H9 (cell line): ENCODE data around the gene OR1S2. TPM values are rescaled to one million over a fixed set of nuclear protein-coding genes. Genes with fewer than 3 reads are reported as not detected.

ENCODE experiments used
- DNase-seq: peaks from one replicate; pipeline ENCODE4 v3.0.0-alpha.2; 2017
- H2AFZ ChIP-seq: one replicate; pipeline ENCODE4 v1.6.1; 2013; ENCODE audit warnings: mild to moderate bottlenecking, low read length, control low read depth, moderate library complexity
- H2AK5ac ChIP-seq: 2 replicates; pipeline ENCODE4 v1.6.1; 2013; ENCODE audit warnings: low read length, control low read depth, mixed read lengths; ENCODE audit not compliant: insufficient read length
- H2BK120ac ChIP-seq: one replicate; pipeline ENCODE4 v1.6.1; 2013; ENCODE audit warnings: low read depth, mild to moderate bottlenecking, low read length, control low read depth, inconsistent platforms; ENCODE audit not compliant: poor library complexity, severe bottlenecking
- H2BK12ac ChIP-seq: 2 replicates; pipeline ENCODE4 v1.6.1; 2013; ENCODE audit warnings: low read length, control low read depth, mixed read lengths, low read depth; ENCODE audit not compliant: insufficient read length
- H2BK15ac ChIP-seq: 2 replicates; pipeline ENCODE4 v1.6.1; 2013; ENCODE audit warnings: low read depth, low read length, control low read depth
- H2BK20ac ChIP-seq: one replicate; pipeline ENCODE4 v1.6.1; 2013; ENCODE audit warnings: low read depth, mild to moderate bottlenecking, low read length, control low read depth, inconsistent platforms; ENCODE audit not compliant: poor library complexity, severe bottlenecking
- H2BK5ac ChIP-seq: 2 replicates; pipeline ENCODE4 v1.6.1; 2013; ENCODE audit warnings: low read length, control low read depth, mixed read lengths; ENCODE audit not compliant: insufficient read length
- H3K14ac ChIP-seq: 2 replicates; pipeline ENCODE4 v1.6.1; 2013; ENCODE audit warnings: low read length, control low read depth; ENCODE audit not compliant: insufficient read depth
- H3K18ac ChIP-seq: 2 replicates; pipeline ENCODE4 v1.6.1; 2013; ENCODE audit warnings: low read depth, mild to moderate bottlenecking, mixed read lengths, low read length, control low read depth; ENCODE audit not compliant: insufficient read length
- H3K23ac ChIP-seq: 2 replicates; pipeline ENCODE4 v1.6.1; 2013; ENCODE audit warnings: low read length, control low read depth, mixed read lengths, low read depth; ENCODE audit not compliant: insufficient read length
- H3K23me2 ChIP-seq: 2 replicates; pipeline ENCODE4 v1.6.1; 2013; ENCODE audit warnings: low read depth, mild to moderate bottlenecking, mixed read lengths, low read length, control low read depth; ENCODE audit not compliant: insufficient read length, poor library complexity, severe bottlenecking
- H3K27ac ChIP-seq: 2 replicates; pipeline ENCODE4 v1.5.1; 2013; ENCODE audit warnings: low read length, control low read depth, mixed read lengths, low read depth; ENCODE audit not compliant: insufficient read length
- H3K27me3 ChIP-seq: 2 replicates; pipeline ENCODE4 v1.6.1; 2013; ENCODE audit warnings: low read length, control low read depth, inconsistent platforms; ENCODE audit not compliant: insufficient read depth
- H3K4ac ChIP-seq: 2 replicates; pipeline ENCODE4 v1.6.1; 2013; ENCODE audit warnings: low read depth, mild to moderate bottlenecking, control low read depth, inconsistent platforms, low read length, moderate library complexity
- H3K4me1 ChIP-seq: 2 replicates; pipeline ENCODE4 v1.6.1; 2013; ENCODE audit warnings: low read length, control low read depth, inconsistent platforms; ENCODE audit not compliant: insufficient read depth
- H3K4me2 ChIP-seq: 2 replicates; pipeline ENCODE4 v1.6.1; 2013; ENCODE audit warnings: low read length, control low read depth, mixed read lengths; ENCODE audit not compliant: insufficient read length, insufficient read depth
- H3K56ac ChIP-seq: 2 replicates; pipeline ENCODE4 v1.6.1; 2013; ENCODE audit warnings: low read depth, mild to moderate bottlenecking, mixed read lengths, low read length, control low read depth; ENCODE audit not compliant: insufficient read length
- H3K79me1 ChIP-seq: 2 replicates; pipeline ENCODE4 v1.6.1; 2013; ENCODE audit warnings: low read depth, mild to moderate bottlenecking, moderate library complexity, low read length, control low read depth, inconsistent platforms; ENCODE audit not compliant: insufficient read depth, poor library complexity, severe bottlenecking
- H3K79me2 ChIP-seq: 2 replicates; pipeline ENCODE4 v1.6.1; 2013; ENCODE audit warnings: low read length, control low read depth, inconsistent platforms; ENCODE audit not compliant: insufficient read depth
- H3K9ac ChIP-seq: 2 replicates; pipeline ENCODE4 v1.6.1; 2013; ENCODE audit warnings: low read length, control low read depth, mixed read lengths; ENCODE audit not compliant: insufficient read length; ENCODE audit errors: extremely low read depth
- H3K9me3 ChIP-seq: one replicate; pipeline ENCODE4 v1.6.1; 2013; ENCODE audit warnings: low read depth, low read length, inconsistent platforms; ENCODE audit not compliant: control insufficient read depth
- H3T11ph ChIP-seq: one replicate; pipeline ENCODE4 v1.6.1; 2013; ENCODE audit warnings: mild to moderate bottlenecking, low read length, control low read depth, inconsistent platforms
- H4K20me1 ChIP-seq: one replicate; pipeline ENCODE4 v1.6.1; 2013; ENCODE audit not compliant: control insufficient read depth, insufficient read length, insufficient read depth
- H4K5ac ChIP-seq: 2 replicates; pipeline ENCODE4 v1.6.1; 2013; ENCODE audit warnings: low read depth, mild to moderate bottlenecking, mixed read lengths, low read length, control low read depth; ENCODE audit not compliant: insufficient read length
- H4K8ac ChIP-seq: replicated peaks from 2 replicates; pipeline ENCODE4 v1.6.1; 2013; ENCODE audit warnings: low read length, control low read depth, mixed read lengths, low read depth; ENCODE audit not compliant: insufficient read length
- H4K91ac ChIP-seq: 2 replicates; pipeline ENCODE4 v1.6.1; 2013; ENCODE audit warnings: low read depth, mild to moderate bottlenecking, moderate library complexity, mixed read lengths, low read length, control low read depth; ENCODE audit not compliant: insufficient read length
- H3K27ac Mint-ChIP-seq, 3 experiments: 2 replicates in 2 of 3; 3 replicates in 1 of 3; pipeline ENCODE4 v1.8.0; 2020 to 2021; ENCODE audit warnings: mixed read lengths in 3 of 3, mild to moderate bottlenecking in 1 of 3, moderate library complexity in 1 of 3
- H3K27me3 Mint-ChIP-seq: 2 replicates; pipeline ENCODE4 v1.8.0; 2021; ENCODE audit warnings: low read depth, mild to moderate bottlenecking, moderate library complexity, mixed read lengths
- H3K36me3 Mint-ChIP-seq, 3 experiments: 2 replicates in 2 of 3; 3 replicates in 1 of 3; pipeline ENCODE4 v1.8.0; 2020 to 2021; ENCODE audit warnings: low read depth in 3 of 3, mixed read lengths in 3 of 3; ENCODE audit not compliant: insufficient read depth in 1 of 3
- H3K4me1 Mint-ChIP-seq, 2 experiments: 2 replicates each; pipeline ENCODE4 v1.8.0; 2020; ENCODE audit warnings: mixed read lengths in 2 of 2
- H3K4me3 Mint-ChIP-seq, 2 experiments: 2 replicates in 1 of 2; 3 replicates in 1 of 2; pipeline ENCODE4 v1.8.0; 2020 to 2021; ENCODE audit warnings: mild to moderate bottlenecking in 2 of 2, mixed read lengths in 2 of 2, moderate library complexity in 1 of 2
- H3K9me3 Mint-ChIP-seq, 2 experiments: 2 replicates in 1 of 2; 3 replicates in 1 of 2; pipeline ENCODE4 v1.8.0; 2020; ENCODE audit warnings: mild to moderate bottlenecking in 2 of 2, mixed read lengths in 2 of 2, moderate library complexity in 1 of 2
- CTCF ChIP-seq: fragments of 200-600 bp; sonication (generic); conservative IDR thresholded peaks from 3 replicates; pipeline ENCODE4 v1.8.0; 2021; ENCODE audit warnings: antibody characterized with exemption, mild to moderate bottlenecking
- WGBS: extraction: QIAGEN DNeasy Blood & Tissue Kit; methylation state at CpG from one replicate; pipeline ENCODE4 v1.1.7; 2013; ENCODE audit warnings: missing lambda C conversion rate, low lambda C conversion rate, mixed read lengths; ENCODE audit not compliant: insufficient read length; ENCODE audit errors: extremely low coverage; 5-methylcytosine and 5-hydroxymethylcytosine counted together
- total RNA-seq: library from RNA; stranded (reverse); gene quantifications from 2 replicates; pipeline ENCODE4 v1.2.1, GENCODE V29; 2021

Gene OR1S2
- total RNA-seq, 1 experiment from 2014 or later: not detected

DNA sequence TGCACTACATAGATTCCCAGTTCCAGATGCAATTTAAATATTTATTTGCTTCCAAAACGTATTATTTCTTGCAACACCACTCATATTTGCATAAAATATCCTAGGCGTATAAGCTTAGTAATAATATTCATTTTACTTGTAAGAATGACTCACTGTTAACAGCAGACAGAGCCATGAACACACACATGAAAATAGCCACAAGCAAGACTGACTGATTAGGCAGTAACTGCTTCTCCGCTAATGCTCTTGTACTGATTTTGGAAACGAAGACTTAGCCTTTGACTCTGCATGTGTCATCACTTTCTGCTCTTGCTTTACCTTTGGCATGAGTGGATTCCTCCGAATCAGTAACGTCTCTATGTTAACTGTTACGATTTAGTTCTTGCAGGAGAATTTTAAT lies 18.8 kb upstream of the OR1S2 start:
- no peak overlapping the region for H3K4ac ChIP-seq
- no peak overlapping the region for H3K4me3 Mint-ChIP-seq
- H4K91ac ChIP-seq: no peak overlapping the region

More for the DNA sequence above, 18.8 kb upstream of the OR1S2 start:
- no peak overlapping the region for H2BK20ac ChIP-seq
- H3K4me1 ChIP-seq: no peaks in the 10 kb centered on the region
- no peaks in the 10 kb centered on the region for H3K9me3 ChIP-seq
- TF ChIP-seq CTCF: no peak
- H2BK120ac ChIP-seq: no peak overlapping the region
- H4K20me1 ChIP-seq: no peaks in the 10 kb centered on the region
- H4K8ac ChIP-seq: no peak overlapping the region
- no peak overlapping the region for H3K9ac ChIP-seq
- no CpG with 5 or more reads among the region's 7 CpGs for WGBS
- no peaks in the 10 kb centered on the region for H3K79me1 ChIP-seq
- H2BK15ac ChIP-seq: no peak overlapping the region
- no peak overlapping the region for H3K23ac ChIP-seq
- H2BK5ac ChIP-seq: no peak overlapping the region
- H3K27ac ChIP-seq: no peak overlapping the region
- no peak overlapping the region for H2BK12ac ChIP-seq
- Mint-ChIP-seq H3K9me3 (peaks cover 0 to 2% of the 10 kb centered on the region in 2 experiments; a peak in 1 of 5 replicates), H3K4me1 (no peaks in the 10 kb centered on the region), H3K36me3 (peaks cover 0 to 2% (median 0%) of the 10 kb centered on the region in 3 experiments; a peak in 2 of 7 replicates), H3K27ac (no peak overlapping the region), H3K27me3 (no peaks in the 10 kb centered on the region)
- H2AFZ ChIP-seq: no peak overlapping the region
- H3K79me2 ChIP-seq: no peaks in the 10 kb centered on the region
- DNase-seq: no peak
- H3K4me2 ChIP-seq: no peak overlapping the region
- no peak overlapping the region for H3T11ph ChIP-seq
- no peak overlapping the region for H3K18ac ChIP-seq
- H2AK5ac ChIP-seq: no peak overlapping the region
- H3K56ac ChIP-seq: no peak overlapping the region
- H3K27me3 ChIP-seq: no peaks in the 10 kb centered on the region
- H3K23me2 ChIP-seq: no peaks in the 10 kb centered on the region
- H3K14ac ChIP-seq: no peak overlapping the region
- no peak overlapping the region for H4K5ac ChIP-seq
